Activated T-cell treated with anti-CD3 and anti-CD28 coated beads, Interleukin-2, amount 50 U/mL, for 4 hours (primary cell): ENCODE data around the gene EID3. TPM values are rescaled to one million over a fixed set of nuclear protein-coding genes. Genes with fewer than 3 reads are reported as not detected.

Source experiments
- ATAC-seq, 2 donors: fragments of 200-7000 bp; cut with Tn5 transposase; one replicate each; pipeline ENCODE4 v1.10.0; 2021
- DNase-seq: peaks from one replicate; pipeline ENCODE4 v3.0.0-alpha.2; 2020
- H3K27me3 Mint-ChIP-seq: one replicate; pipeline ENCODE4 v1.8.0; 2021; ENCODE audit warnings: low read depth, mixed read lengths
- H3K36me3 Mint-ChIP-seq: one replicate; pipeline ENCODE4 v1.8.0; 2022; ENCODE audit warnings: mixed read lengths; ENCODE audit not compliant: insufficient read depth
- H3K4me1 Mint-ChIP-seq: one replicate; pipeline ENCODE4 v1.8.0; 2021; ENCODE audit warnings: low read depth, mixed read lengths
- H3K4me3 Mint-ChIP-seq: one replicate; pipeline ENCODE4 v1.8.0; 2021; ENCODE audit warnings: mild to moderate bottlenecking, moderate library complexity, mixed read lengths
- H3K9me3 Mint-ChIP-seq: one replicate; pipeline ENCODE4 v1.8.0; 2021; ENCODE audit warnings: mixed read lengths
- total RNA-seq, 3 donors: library from RNA; stranded (reverse); gene quantifications; one replicate each; pipeline ENCODE4 v1.2.1, GENCODE V29; 2021

EID3 gene
- total RNA-seq, 3 donors from 2014 or later: 5.0 to 6.2 (median 5.5) TPM

DNA sequence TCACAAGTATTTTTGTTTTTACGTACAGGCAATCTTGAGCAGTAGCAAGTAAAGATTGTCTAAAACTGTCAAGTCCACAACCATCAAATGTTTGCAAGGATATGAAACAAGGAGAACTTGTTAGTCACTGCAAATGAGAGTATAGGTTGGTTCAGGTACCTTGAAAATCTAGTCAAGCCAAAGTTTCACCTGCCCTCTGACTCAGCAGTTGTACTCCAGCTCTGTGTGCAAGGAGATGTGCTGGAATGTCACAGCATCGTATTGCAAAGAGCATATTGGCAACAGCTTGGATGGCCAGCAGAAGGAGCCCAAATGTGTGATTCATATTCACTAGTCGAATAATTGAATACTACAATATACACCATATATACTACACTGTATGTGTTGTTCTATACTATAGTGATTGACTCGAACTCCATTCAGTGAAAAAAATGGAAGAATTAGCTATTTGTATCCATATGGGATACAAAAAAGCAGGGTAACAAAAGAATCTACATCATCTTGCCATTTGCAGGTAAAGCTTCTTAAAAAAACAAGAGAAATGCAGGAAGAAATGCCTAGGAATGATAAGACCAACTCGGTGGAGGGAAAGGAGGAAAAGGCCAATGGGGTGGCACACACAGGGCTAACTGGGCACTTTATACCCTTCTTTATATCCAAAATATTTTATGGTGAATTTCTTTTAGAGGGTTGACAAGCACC is 44.0 kb downstream of the EID3 start:
- Mint-ChIP-seq H3K4me3 (no peak overlapping the region), H3K4me1 (no peaks in the 10 kb centered on the region), H3K27me3 (no peaks in the 10 kb centered on the region), H3K36me3 (peaks cover 47% of the 10 kb centered on the region), H3K9me3 (no peaks in the 10 kb centered on the region)
- DNase-seq (no peak), ATAC-seq (no peak)

DNA sequence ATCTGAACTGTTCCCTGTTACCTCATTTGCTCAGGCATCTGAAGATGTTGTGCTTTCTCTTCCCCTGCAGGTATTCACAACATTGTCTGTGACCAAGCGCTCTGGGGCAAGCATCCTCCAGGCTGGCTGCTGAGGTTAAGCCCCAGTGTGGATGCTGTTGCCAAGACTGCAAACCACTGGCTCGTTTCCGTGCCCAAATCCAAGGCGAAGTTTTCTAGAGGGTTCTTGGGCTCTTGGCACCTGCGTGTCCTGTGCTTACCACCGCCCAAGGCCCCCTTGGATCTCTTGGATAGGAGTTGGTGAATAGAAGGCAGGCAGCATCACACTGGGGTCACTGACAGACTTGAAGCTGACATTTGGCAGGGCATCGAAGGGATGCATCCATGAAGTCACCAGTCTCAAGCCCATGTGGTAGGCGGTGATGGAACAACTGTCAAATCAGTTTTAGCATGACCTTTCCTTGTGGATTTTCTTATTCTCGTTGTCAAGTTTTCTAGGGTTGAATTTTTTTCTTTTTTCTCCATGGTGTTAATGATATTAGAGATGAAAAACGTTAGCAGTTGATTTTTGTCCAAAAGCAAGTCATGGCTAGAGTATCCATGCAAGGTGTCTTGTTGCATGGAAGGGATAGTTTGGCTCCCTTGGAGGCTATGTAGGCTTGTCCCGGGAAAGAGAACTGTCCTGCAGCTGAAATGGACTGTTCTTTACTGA is 44.9 kb downstream of the EID3 start:
- Mint-ChIP-seq H3K4me1 (no peaks in the 10 kb centered on the region), H3K4me3 (no peak overlapping the region), H3K9me3 (no peaks in the 10 kb centered on the region), H3K36me3 (peaks cover 46% of the 10 kb centered on the region), H3K27me3 (no peaks in the 10 kb centered on the region)
- ATAC-seq (no peak), DNase-seq (no peak)

DNA sequence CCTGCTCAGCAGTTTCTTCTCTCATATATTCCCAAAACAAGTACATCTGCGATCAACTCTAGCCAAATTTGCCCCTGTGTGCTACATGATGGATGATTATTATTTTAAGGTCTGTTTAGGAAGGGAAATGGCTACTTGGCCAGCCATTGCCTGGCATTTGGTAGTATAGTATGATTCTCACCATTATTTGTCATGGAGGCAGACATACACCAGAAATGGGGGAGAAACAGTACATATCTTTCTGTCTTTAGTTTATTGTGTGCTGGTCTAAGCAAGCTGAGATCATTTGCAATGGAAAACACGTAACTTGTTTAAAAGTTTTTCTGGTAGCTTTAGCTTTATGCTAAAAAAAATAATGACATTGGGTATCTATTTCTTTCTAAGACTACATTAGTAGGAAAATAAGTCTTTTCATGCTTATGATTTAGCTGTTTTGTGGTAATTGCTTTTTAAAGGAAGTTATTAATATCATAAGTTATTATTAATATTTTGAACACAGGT is 45.5 kb downstream of the EID3 start:
- H3K9me3 Mint-ChIP-seq: no peaks in the 10 kb centered on the region
- no peaks in the 10 kb centered on the region for H3K27me3 Mint-ChIP-seq
- ATAC-seq (no peak), DNase-seq (no peak)
- H3K4me1 Mint-ChIP-seq: no peaks in the 10 kb centered on the region
- H3K36me3 Mint-ChIP-seq: peaks cover 49% of the 10 kb centered on the region
- H3K4me3 Mint-ChIP-seq: no peak overlapping the region

DNA sequence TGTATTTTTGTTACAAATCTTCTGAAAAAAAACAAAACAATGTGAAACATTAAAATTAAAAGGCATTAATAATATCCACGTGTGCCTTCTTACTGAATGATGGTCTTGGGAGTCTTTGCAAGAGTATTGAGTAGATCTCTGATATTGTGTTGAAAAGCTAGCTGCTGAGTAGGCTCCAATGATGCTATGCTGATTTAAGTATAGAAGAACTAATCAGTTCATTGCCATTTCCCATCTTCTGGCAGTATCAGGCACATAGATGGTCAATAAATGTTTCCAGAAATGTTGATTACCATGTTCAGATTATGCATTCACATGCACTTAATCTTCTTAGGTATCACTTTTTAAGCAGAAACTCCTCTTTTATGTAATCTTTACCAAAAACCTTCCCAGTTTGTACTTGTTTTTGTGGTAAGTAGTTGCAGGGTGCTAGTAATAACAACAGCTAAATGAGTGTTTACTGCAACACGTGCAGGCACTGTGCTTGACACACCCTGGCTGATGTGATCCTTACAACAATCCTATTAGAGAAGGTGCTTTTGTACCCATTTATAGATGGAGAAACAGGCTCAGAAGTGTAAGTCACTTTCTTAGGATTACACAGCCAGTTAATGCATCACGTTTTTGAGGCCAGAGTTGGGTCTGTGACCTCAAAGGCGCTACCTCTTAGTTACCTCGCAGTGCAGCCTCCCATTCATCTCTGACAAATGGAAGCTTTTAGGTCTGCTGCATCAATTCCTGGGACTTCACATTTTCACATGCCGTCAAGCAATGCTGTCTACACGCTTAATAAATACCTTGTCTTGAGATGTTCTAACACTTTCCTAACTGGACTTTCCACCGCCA is 46.9 kb downstream of the EID3 start:
- no peaks in the 10 kb centered on the region for H3K4me1 Mint-ChIP-seq
- no peaks in the 10 kb centered on the region for H3K9me3 Mint-ChIP-seq
- H3K4me3 Mint-ChIP-seq: no peak overlapping the region
- H3K27me3 Mint-ChIP-seq: no peaks in the 10 kb centered on the region
- ATAC-seq: no peak
- H3K36me3 Mint-ChIP-seq: peaks cover 45% of the 10 kb centered on the region
- DNase-seq: no peak

DNA sequence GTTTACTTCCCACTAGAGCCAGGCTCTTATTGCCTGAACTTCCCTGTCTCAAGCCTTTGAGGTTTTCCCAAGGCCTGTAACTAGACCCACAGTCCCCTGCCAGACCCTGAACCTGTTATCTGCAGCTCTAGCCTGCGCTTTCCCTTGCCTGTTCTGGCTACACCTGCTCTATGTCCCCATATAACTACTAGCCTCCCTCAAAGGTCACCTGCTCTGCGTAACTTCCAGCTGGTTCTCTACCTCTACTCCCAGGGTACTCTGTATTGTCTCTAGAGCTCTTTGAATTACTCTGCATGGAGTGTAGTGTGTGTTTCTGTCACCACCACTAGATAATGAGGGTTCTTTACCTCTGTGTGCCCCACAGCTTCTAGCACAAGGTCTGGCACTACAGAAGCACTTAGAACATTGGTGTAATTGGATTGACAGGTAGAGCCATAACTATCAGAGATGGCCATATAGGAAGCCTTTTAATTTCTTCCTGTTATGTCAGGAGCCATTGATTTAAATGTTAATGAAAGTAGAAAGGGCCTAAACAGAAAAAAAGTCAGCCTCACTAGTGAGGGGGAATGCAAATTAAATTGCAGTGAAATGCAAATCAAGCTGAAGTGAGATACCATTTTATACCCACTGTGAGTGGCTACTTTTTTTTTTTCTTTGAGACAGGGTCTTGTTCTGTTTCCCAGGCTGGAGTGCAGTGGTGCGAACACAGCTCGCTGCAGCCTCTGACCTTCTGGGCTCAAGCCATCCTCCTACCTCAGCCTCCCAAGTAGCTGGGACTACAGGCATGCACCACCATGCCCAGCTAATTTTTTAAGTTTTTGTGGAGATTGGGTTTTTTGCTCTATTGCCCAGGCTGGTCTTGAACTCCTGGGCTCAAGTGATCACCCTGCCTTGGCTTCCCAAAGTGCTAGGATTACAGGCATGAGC is 47.8 kb downstream of the EID3 start:
- DNase-seq: no peak
- no peak for ATAC-seq
- Mint-ChIP-seq H3K27me3 (no peaks in the 10 kb centered on the region), H3K4me3 (no peak overlapping the region), H3K9me3 (no peaks in the 10 kb centered on the region), H3K36me3 (peaks cover 43% of the 10 kb centered on the region), H3K4me1 (no peaks in the 10 kb centered on the region)

DNA sequence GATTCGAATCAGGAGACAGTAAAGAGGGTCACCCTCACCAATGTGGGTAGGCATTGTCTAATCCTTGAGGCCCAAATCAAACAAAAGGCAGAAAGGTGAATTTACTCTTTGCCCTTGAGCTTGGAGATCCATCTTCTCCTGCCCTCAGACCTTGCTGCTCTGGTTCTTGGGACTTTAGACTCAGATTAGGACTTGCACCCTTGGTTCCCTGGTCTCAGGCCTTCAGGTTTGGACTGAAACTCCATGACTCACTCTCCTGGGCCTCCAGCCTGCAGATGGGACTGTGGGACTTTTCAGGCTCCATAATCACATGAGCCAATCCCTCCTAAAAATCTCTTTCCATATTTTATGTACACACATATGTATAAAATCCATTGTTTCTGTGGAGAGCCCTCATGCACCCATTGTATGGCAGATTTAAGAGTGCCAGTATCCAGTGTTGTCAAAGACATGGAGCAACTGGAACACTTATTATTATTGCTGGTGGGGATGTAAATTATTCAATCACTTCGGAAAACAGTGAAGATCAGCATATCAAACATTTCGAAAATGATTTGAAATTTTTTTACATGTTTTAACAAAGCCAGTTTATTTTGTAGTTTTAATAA is 48.7 kb downstream of the EID3 start:
- H3K9me3 Mint-ChIP-seq: no peaks in the 10 kb centered on the region
- peaks cover 39% of the 10 kb centered on the region for H3K36me3 Mint-ChIP-seq
- ATAC-seq (no peak), DNase-seq (no peak)
- no peaks in the 10 kb centered on the region for H3K4me1 Mint-ChIP-seq
- H3K27me3 Mint-ChIP-seq: no peaks in the 10 kb centered on the region
- H3K4me3 Mint-ChIP-seq: no peak overlapping the region

DNA sequence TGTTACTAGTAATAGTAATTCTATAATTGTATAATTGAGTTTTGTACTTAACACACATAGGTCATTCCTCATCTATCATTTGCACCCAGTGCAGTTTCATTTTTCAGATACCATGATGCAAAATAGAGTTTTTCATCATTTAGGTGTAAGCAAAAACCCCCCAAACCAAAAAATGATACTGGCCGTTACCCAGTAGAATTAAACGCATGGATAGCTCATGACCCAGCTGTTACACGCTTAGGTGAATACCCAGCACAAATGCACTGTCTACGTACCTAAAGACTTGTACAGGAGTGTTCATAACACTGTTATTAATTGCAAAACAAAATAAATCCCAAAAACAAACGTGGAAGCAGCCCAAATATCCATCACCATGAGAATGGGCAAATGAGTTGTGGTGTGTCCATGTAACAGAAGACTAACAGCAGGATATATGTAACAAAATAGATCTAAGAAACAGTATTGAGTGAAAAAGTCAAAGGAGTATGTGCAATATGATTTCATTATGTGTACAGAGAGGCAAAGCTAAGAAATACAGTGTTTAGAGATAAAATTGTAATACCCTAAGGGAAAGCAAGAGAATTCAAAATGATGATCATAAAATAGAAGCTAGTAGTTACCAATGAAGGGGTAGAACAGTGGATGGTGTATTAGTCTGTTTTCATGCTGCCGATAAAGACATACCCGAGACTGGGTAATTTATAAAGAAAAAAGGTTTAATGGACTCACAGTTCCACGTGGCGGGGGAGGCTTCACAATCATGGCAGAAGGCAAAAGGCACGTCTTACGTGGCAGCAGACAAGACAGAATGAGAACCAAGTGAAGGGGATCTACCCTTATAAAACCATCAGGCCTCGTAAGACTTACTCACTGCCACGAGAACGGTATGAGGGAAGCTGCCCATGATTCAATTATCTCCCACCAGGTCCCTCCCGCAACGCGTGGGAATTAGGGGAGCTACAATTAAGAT is 49.8 kb downstream of the EID3 start:
- peaks cover 29% of the 10 kb centered on the region for H3K36me3 Mint-ChIP-seq
- DNase-seq (no peak), ATAC-seq (no peak)
- H3K27me3 Mint-ChIP-seq: no peaks in the 10 kb centered on the region
- no peaks in the 10 kb centered on the region for H3K4me1 Mint-ChIP-seq
- no peak overlapping the region for H3K4me3 Mint-ChIP-seq
- no peaks in the 10 kb centered on the region for H3K9me3 Mint-ChIP-seq

DNA sequence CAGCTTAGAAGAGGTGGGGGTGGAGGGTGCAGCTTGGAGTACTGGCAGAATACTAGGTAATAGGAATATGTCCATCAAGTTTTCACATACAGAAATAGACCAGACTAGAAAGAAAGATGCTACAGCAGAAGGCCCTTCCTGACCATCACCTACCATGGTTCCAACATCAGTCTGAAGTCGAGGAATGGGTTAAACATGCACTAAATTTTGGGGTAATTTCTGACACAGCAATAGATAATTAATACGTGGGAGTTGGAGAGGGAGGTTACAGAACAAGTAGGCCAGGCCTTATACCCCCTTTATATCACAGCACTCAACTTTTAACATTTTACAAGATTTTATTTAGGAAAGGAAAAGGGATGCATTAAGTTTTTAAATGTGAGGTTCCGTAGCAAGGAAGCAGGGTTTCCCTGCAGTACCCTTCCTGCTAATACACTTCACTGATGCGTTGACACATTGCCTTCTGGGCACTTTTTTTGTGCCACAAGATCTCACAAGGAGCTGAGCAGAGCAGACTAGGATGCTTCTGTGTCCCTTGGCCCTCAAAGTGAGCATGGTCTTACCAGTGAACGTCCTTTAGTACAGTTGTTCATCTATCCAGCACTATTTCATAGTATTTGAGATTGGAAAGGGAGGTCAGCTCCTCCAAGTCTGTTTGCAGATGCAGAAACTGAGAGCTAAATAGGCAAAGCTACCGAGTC is 50.8 kb downstream of the EID3 start:
- H3K4me3 Mint-ChIP-seq: no peak overlapping the region
- DNase-seq: no peak

More for the DNA sequence above, 50.8 kb downstream of the EID3 start:
- no peak for ATAC-seq
- Mint-ChIP-seq H3K4me1 (no peaks in the 10 kb centered on the region), H3K9me3 (no peaks in the 10 kb centered on the region), H3K27me3 (no peaks in the 10 kb centered on the region), H3K36me3 (peaks cover 21% of the 10 kb centered on the region)

Other genes starting within 250 kb of the EID3 start
- gene HCFC2, start 239.2 kb upstream of the EID3 start, total RNA-seq: 1 to 10 TPM; 7.5 to 8.0 (median 7.6) TPM
- gene NFYB, start 165.5 kb upstream of the EID3 start, total RNA-seq: 10 to 100 TPM; 20.6 to 25.7 (median 22.9) TPM
- 100 to 1,000 TPM; 157 to 195 (median 162) TPM for gene TXNRD1, start 88.0 kb upstream of the EID3 start, total RNA-seq
- 10 to 100 TPM; 40.5 to 70.7 (median 61.7) TPM for gene CHST11, start 153.2 kb downstream of the EID3 start, total RNA-seq